Cardiac muscle cell (in vitro differentiated cells and primary cell): ENCODE data around the gene TOB2. TPM values are rescaled to one million over a fixed set of nuclear protein-coding genes. Genes with fewer than 3 reads are reported as not detected.
A peak's percentile ranks its signal among the peaks of the same experiment; 100 is the strongest.

Source experiments
- DNase-seq, 2 donors: peaks; one replicate each; pipeline versions ENCODE4 v3.0.0 to v3.0.0-alpha.2; 2010 to 2017; ENCODE audit warnings: low read depth in 1 of 2, low spot score in 1 of 2
- H3K27ac ChIP-seq: fragments of 200-600 bp; sonication (generic); 2 replicates; pipeline ENCODE4 v1.5.1; 2016
- H3K27me3 ChIP-seq: fragments of 200-600 bp; sonication (generic); 2 replicates; pipeline ENCODE4 v1.6.0; 2016; ENCODE audit warnings: control low read depth
- H3K36me3 ChIP-seq: fragments of 200-600 bp; sonication (generic); 2 replicates; pipeline ENCODE4 v1.5.1; 2016; ENCODE audit warnings: control low read depth
- H3K4me1 ChIP-seq: fragments of 200-600 bp; sonication (generic); 2 replicates; pipeline ENCODE4 v1.8.1; 2017; ENCODE audit warnings: low read depth, mild to moderate bottlenecking, mixed run types
- H3K4me3 ChIP-seq: fragments of 200-600 bp; sonication (generic); 2 replicates; pipeline ENCODE4 v1.5.1; 2016; ENCODE audit warnings: mild to moderate bottlenecking
- H3K9me3 ChIP-seq: fragments of 200-600 bp; sonication (generic); 2 replicates; pipeline ENCODE4 v1.5.1; 2017; ENCODE audit warnings: low read depth, mild to moderate bottlenecking, control low read depth
- polyA plus RNA-seq: library from polyadenylated mRNA; unstranded; fragments of >200 nt; fragmentation: Nextera tagmentation; extraction: Ambion mirVana; gene quantifications from 2 replicates; pipeline ENCODE4 v1.2.1, GENCODE V29; 2016
- total RNA-seq: library from RNA; depleted of rRNA; stranded (reverse); fragments of >200 nt; gene quantifications from 2 replicates; pipeline ENCODE4 v1.2.3, GENCODE V29; 2016
- TF ChIP-seq, protein P1 (sequence below): IDR thresholded peaks from 2 replicates; pipeline ENCODE4 v1.5.1; 2012; ENCODE audit warnings: low read depth, mild to moderate bottlenecking, low read length

TOB2 gene
- total and polyA plus RNA-seq, 2 experiments from 2014 or later = 35.5 to 42.4 TPM

DNA sequence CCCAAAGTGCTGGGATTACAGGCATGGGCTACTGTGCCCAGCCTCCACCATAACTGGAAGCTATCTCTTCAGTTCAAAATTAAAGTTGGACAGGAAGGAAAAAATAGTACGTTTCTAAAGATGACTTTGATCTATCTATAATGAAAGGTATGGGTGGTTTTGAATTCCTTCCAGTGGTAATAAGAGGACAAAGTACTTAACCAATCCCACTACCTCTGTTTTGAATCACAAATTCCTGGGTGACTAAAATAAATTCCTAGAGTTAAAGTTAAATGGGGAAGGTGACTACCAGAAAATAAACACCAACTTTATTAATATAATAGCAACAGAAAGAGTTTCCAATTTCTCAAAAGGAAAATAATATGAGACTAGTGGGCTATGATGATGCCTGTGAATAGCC is 12.8 kb upstream of the TOB2 start:
- no peak for DNase-seq
- H3K4me3 ChIP-seq = no peak overlapping the region
- H3K27me3 ChIP-seq = no peaks in the 10 kb centered on the region
- TF ChIP-seq, protein P1, sequence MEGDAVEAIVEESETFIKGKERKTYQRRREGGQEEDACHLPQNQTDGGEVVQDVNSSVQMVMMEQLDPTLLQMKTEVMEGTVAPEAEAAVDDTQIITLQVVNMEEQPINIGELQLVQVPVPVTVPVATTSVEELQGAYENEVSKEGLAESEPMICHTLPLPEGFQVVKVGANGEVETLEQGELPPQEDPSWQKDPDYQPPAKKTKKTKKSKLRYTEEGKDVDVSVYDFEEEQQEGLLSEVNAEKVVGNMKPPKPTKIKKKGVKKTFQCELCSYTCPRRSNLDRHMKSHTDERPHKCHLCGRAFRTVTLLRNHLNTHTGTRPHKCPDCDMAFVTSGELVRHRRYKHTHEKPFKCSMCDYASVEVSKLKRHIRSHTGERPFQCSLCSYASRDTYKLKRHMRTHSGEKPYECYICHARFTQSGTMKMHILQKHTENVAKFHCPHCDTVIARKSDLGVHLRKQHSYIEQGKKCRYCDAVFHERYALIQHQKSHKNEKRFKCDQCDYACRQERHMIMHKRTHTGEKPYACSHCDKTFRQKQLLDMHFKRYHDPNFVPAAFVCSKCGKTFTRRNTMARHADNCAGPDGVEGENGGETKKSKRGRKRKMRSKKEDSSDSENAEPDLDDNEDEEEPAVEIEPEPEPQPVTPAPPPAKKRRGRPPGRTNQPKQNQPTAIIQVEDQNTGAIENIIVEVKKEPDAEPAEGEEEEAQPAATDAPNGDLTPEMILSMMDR = no peak
- H3K9me3 ChIP-seq = no peaks in the 10 kb centered on the region
- H3K36me3 ChIP-seq = peaks cover 29% of the 10 kb centered on the region
- H3K27ac ChIP-seq = no peak overlapping the region
- H3K4me1 ChIP-seq = no peaks in the 10 kb centered on the region

DNA sequence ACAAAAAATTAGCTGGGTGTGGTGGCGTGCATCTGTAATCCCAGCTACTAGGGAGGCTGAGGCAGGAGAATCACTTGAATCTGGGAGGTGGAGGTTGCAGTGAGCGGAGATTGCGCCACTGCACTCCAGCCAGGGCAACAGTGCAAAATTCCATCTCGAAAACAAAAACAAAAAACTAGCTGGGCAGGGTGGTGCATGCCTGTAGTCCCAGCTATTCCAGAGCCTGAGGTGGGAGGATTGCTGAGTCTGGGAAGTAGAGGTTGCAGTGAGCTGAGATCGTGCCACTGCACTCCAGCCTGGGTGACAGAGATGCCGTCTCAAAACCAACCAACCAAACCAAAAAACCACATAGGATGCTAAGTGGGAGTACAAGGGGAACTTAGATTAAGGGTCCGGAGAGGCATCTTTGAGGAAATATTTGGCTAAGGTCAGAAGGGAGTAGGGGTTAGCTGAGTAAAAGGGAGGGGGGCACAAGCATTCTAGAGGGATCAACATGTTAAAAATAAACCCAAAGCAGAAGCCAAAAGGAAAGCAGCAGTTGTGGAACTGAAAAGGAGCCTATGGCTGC is 11.6 kb upstream of the TOB2 start:
- Histone ChIP-seq H3K4me3 (no peak overlapping the region), H3K4me1 (no peaks in the 10 kb centered on the region), H3K27ac (no peak overlapping the region), H3K27me3 (no peaks in the 10 kb centered on the region), H3K36me3 (peaks cover 21% of the 10 kb centered on the region), H3K9me3 (no peaks in the 10 kb centered on the region)
- TF ChIP-seq, protein P1 = no peak
- no peak for DNase-seq

DNA sequence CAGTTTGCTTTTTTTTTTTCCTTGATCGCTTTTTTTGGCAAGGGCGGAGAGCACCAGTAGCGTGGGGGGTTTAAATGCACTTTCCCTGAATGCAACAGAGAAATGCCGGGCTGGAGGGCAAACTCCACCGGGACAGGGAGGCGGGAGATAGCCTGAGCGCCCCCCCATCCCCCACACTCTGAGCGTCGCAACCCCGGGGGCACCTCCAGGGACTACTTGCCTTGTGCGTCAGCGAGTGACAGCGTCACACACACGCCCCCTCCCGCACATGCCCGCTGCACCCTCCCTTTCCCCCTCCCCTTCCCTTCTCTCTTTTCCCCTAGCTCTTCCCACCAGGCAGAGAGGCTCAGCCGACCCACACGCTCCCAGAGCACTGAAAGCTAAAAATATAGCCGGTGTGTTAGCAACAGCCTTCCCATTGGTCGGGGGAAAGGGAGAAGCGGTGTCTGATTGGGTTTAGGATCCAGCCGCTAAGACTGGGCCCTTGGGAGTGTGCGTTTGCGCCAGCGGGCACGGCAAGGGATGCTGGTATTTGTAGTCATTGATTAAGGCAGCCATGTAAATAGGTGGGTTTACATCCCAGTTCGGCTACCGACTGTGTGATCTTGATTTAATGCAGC is 1.7 kb upstream of the TOB2 start:
- no peaks in the 10 kb centered on the region for H3K27me3 ChIP-seq
- TF ChIP-seq, protein P1 = no peak
- H3K36me3 ChIP-seq = no peaks in the 10 kb centered on the region
- H3K9me3 ChIP-seq = no peaks in the 10 kb centered on the region
- H3K4me3 ChIP-seq = peak overlapping the region; percentile 99
- H3K27ac ChIP-seq = peak overlapping the region; percentile 97
- peaks cover 8% of the 10 kb centered on the region for H3K4me1 ChIP-seq
- peak; percentile 98 to 100 for DNase-seq

DNA sequence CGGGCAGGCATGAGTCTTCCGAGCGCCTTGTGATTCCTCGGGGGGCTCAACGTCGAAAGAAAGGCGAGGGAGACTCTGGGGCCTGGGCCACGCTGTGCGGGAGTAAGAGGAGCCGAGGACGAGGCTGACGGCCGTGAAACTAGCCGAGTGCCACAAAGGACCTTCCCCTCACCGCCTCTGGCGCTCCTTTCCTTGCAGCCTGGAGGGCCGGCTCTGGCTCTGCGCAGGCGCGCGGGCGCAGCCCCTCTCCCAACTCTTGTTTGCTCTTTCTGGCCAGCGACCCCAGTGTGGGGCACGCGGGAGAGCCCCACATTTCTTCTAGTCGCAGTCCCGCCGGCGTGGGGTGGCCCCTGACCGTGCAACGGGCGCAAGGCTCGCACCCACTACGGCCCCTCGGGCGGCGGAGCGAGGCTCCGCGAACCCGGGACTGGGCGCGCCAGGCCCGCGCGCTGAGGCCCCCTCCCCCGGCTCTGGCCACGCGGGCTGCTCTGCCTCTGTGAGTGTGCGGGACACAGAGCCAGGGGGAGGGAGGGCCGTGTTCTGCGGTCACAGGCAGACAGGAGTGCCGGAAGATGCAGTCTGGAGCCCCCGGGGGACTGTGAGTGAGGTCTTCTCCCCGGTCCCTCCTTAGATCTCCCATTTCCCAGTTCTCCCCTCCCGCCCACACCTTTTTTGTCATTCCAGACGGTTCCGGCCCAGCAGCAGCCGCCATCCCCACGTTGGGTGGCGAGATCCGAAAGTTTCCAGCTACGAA is 1.0 kb upstream of the TOB2 start:
- Histone ChIP-seq H3K4me1 (peaks cover 8% of the 10 kb centered on the region), H3K4me3 (peak overlapping the region; percentile 99), H3K27me3 (no peaks in the 10 kb centered on the region), H3K27ac (peak overlapping the region; percentile 97), H3K9me3 (no peaks in the 10 kb centered on the region), H3K36me3 (peaks cover 5% of the 10 kb centered on the region)
- TF ChIP-seq, protein P1 = no peak
- DNase-seq = peak; percentile 71 to 88

DNA sequence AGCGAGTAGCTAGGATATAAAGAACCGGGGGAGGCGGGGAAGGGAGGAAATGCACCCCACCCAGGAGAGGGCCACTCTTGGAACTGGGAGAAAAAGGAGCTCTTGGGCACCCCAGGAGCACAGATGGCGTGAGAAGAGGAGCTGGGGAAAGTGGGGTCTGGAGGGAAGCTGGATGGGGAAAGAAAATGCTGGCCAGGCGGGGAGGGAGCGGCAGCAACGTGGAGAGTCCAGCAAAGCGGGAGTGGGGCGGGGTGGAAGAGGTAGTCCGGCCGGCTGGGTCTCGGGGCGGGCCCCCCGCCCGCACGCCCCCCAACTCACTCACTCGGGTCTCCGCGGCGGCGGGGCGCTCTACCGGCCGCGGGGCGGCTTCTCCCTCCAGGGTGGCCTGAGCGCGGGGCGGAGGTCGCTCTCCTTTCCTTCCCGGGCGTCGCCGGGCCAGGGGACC is 522 bp downstream of the TOB2 start:
- TF ChIP-seq, protein P1 = no peak
- Histone ChIP-seq H3K27me3 (no peaks in the 10 kb centered on the region), H3K4me1 (peaks cover 12% of the 10 kb centered on the region), H3K27ac (peak overlapping the region; percentile 97), H3K36me3 (peaks cover 5% of the 10 kb centered on the region), H3K9me3 (no peaks in the 10 kb centered on the region), H3K4me3 (peak overlapping the region; percentile 99)
- DNase-seq = peak in 1 of 2 donors; percentile 27
